H1 (cell line): Measurements from ENCODE around the gene ELFN1. TPM values are rescaled to one million over a fixed set of nuclear protein-coding genes. Genes with fewer than 3 reads are reported as not detected.

Source experiments
- CTCF ChIA-PET: fragments of 300-600 bp; sonication (Branson Sonifier 250); formaldehyde crosslinking; loops from one replicate; lab custom pipeline; 2021; ENCODE audit not compliant: partially characterized antibody; lab: Charles Lee
- POLR2A ChIA-PET: fragments of 300-600 bp; sonication (Branson Sonifier 250); formaldehyde crosslinking; loops from one replicate; lab custom pipeline; 2021; ENCODE audit warnings: inconsistent platforms; ENCODE audit not compliant: partially characterized antibody; lab: Charles Lee
- DNase-seq, 2 experiments: peaks; one replicate each; pipeline versions ENCODE4 v3.0.0 to v3.0.0-alpha.2; 2010 to 2022; ENCODE audit warnings: low spot score in 2 of 2, low read depth in 1 of 2, mixed read lengths in 1 of 2
- FAIRE-seq: peaks from 2 replicates; lab custom pipeline; 2011; peaks lifted over from hg19 to GRCh38; lab: Jason Lieb, UNC
- H2AFZ ChIP-seq: 2 replicates; pipeline ENCODE4 v1.8.1; 2012; ENCODE audit warnings: low read length, inconsistent platforms
- H2AK5ac ChIP-seq: 2 replicates; pipeline ENCODE4 v1.6.1; 2013; ENCODE audit warnings: low read depth, low read length
- H2BK120ac ChIP-seq: replicated peaks from 2 replicates; pipeline ENCODE3; 2013; ENCODE audit warnings: low read depth, low read length, inconsistent platforms
- H2BK12ac ChIP-seq: 2 replicates; pipeline ENCODE4 v1.6.1; 2013; ENCODE audit warnings: low read depth, low read length
- H2BK15ac ChIP-seq: 2 replicates; pipeline ENCODE4 v1.6.1; 2013; ENCODE audit warnings: low read length
- H2BK20ac ChIP-seq: 2 replicates; pipeline ENCODE4 v1.6.1; 2013; ENCODE audit warnings: low read length
- H2BK5ac ChIP-seq: 2 replicates; pipeline ENCODE4 v1.6.1; 2013; ENCODE audit warnings: low read depth, low read length
- H3K14ac ChIP-seq: 2 replicates; pipeline ENCODE4 v1.6.1; 2013; ENCODE audit warnings: inconsistent platforms; ENCODE audit not compliant: insufficient read length
- H3K18ac ChIP-seq: 2 replicates; pipeline ENCODE4 v1.6.1; 2013; ENCODE audit warnings: low read length; ENCODE audit errors: extremely low read depth
- H3K23ac ChIP-seq: 2 replicates; pipeline ENCODE4 v1.6.1; 2013; ENCODE audit warnings: inconsistent platforms; ENCODE audit not compliant: insufficient read length
- H3K23me2 ChIP-seq: 2 replicates; pipeline ENCODE4 v1.6.1; 2013; ENCODE audit warnings: low read depth, low read length
- H3K27ac ChIP-seq: 2 replicates; pipeline ENCODE4 v1.6.1; 2011; ENCODE audit warnings: low read depth, low read length, inconsistent platforms
- H3K27me3 ChIP-seq, 4 experiments: replicated peaks in 1 of 4; 1 replicate in 1 of 4; 2 replicates in 3 of 4; pipeline versions ENCODE4 v1.6.1 to v1.8.1; 2011 to 2013; ENCODE audit warnings: low read length in 3 of 4, mild to moderate bottlenecking in 3 of 4, inconsistent platforms in 2 of 4, mixed read lengths in 2 of 4, moderate library complexity in 1 of 4; ENCODE audit not compliant: control insufficient read depth in 3 of 4, insufficient read depth in 3 of 4; ENCODE audit errors: extremely low read depth in 1 of 4
- H3K36me3 ChIP-seq, 4 experiments: 2 replicates each; pipeline versions ENCODE4 v1.6.1 to v1.8.1; 2011 to 2013; ENCODE audit warnings: mild to moderate bottlenecking in 4 of 4, low read length in 3 of 4, moderate library complexity in 2 of 4, control low read depth in 1 of 4, inconsistent platforms in 1 of 4; ENCODE audit not compliant: insufficient read depth in 4 of 4, control insufficient read depth in 2 of 4
- H3K4ac ChIP-seq: replicated peaks from 2 replicates; pipeline ENCODE3; 2013; ENCODE audit warnings: low read length, low read depth, mixed read lengths, inconsistent platforms; ENCODE audit not compliant: insufficient read length
- H3K4me1 ChIP-seq, 4 experiments: replicated peaks in 1 of 4; 1 replicate in 1 of 4; 2 replicates in 3 of 4; pipeline versions ENCODE4 v1.6.1 to v1.8.1; 2011 to 2013; ENCODE audit warnings: low read length in 3 of 4, inconsistent platforms in 2 of 4, mixed read lengths in 1 of 4; ENCODE audit not compliant: insufficient read depth in 4 of 4, control insufficient read depth in 3 of 4
- H3K4me2 ChIP-seq, 2 experiments: 2 replicates each; pipeline versions ENCODE4 v1.6.1 to v1.8.1; 2011 to 2013; ENCODE audit warnings: low read depth in 2 of 2, low read length in 2 of 2, control low read depth in 1 of 2, inconsistent platforms in 1 of 2, mild to moderate bottlenecking in 1 of 2; ENCODE audit not compliant: insufficient read depth in 1 of 2
- H3K4me3 ChIP-seq, 4 experiments: fragments of 200-600, 300-600 bp in 1 of 4; sonication (generic), shearing (Covaris generic), sonication (Bioruptor Twin) in 1 of 4; 2 replicates each; pipeline versions ENCODE4 v1.5.1 to v1.8.1; 2011 to 2016; ENCODE audit warnings: low read length in 4 of 4, low read depth in 3 of 4, control low read depth in 2 of 4, inconsistent platforms in 2 of 4, mild to moderate bottlenecking in 2 of 4, mixed read lengths in 1 of 4, moderate library complexity in 1 of 4; ENCODE audit not compliant: insufficient read depth in 2 of 4; ENCODE audit errors: extremely low read depth in 1 of 4
- H3K56ac ChIP-seq: replicated peaks from 2 replicates; pipeline ENCODE3; 2013; ENCODE audit warnings: low read depth, mild to moderate bottlenecking, mixed read lengths, low read length, inconsistent platforms; ENCODE audit not compliant: insufficient read length
- H3K79me1 ChIP-seq: 2 replicates; pipeline ENCODE4 v1.6.1; 2013; ENCODE audit warnings: low read depth, low read length, control low read depth
- H3K79me2 ChIP-seq, 2 experiments: 2 replicates each; pipeline versions ENCODE4 v1.6.1 to v1.8.1; 2012 to 2013; ENCODE audit warnings: low read length in 2 of 2, mild to moderate bottlenecking in 2 of 2, inconsistent platforms in 1 of 2; ENCODE audit not compliant: insufficient read depth in 2 of 2, control insufficient read depth in 1 of 2
- H3K9ac ChIP-seq, 4 experiments: replicated peaks in 1 of 4; 1 replicate in 1 of 4; 2 replicates in 3 of 4; pipeline versions ENCODE4 v1.6.1 to v1.8.1; 2011 to 2013; ENCODE audit warnings: low read depth in 3 of 4, low read length in 3 of 4, control low read depth in 2 of 4, mild to moderate bottlenecking in 2 of 4, moderate library complexity in 2 of 4, inconsistent platforms in 1 of 4; ENCODE audit errors: extremely low read depth in 1 of 4
- H3K9me3 ChIP-seq, 2 experiments: 2 replicates each; pipeline versions ENCODE4 v1.6.1 to v1.8.1; 2012 to 2013; ENCODE audit warnings: mild to moderate bottlenecking in 2 of 2, moderate library complexity in 2 of 2, control low read depth in 1 of 2, inconsistent platforms in 1 of 2, low read depth in 1 of 2, low read length in 1 of 2, mixed read lengths in 1 of 2; ENCODE audit not compliant: insufficient read depth in 2 of 2
- H4K20me1 ChIP-seq, 2 experiments: replicated peaks in 1 of 2; 2 replicates each; pipeline versions ENCODE3 to v1.8.1; 2011 to 2013; ENCODE audit warnings: inconsistent platforms in 2 of 2, low read length in 2 of 2, mild to moderate bottlenecking in 1 of 2; ENCODE audit not compliant: insufficient read depth in 2 of 2, control insufficient read depth in 1 of 2
- H4K5ac ChIP-seq: 2 replicates; pipeline ENCODE4 v1.6.1; 2013; ENCODE audit warnings: low read length, low read depth, mixed read lengths, inconsistent platforms; ENCODE audit not compliant: insufficient read length
- H4K8ac ChIP-seq: 2 replicates; pipeline ENCODE4 v1.8.0; 2013; ENCODE audit warnings: mild to moderate bottlenecking, moderate library complexity, low read length, inconsistent platforms; ENCODE audit not compliant: insufficient read depth; ENCODE audit errors: extremely low read depth
- H4K91ac ChIP-seq: replicated peaks from 2 replicates; pipeline ENCODE3; 2013; ENCODE audit warnings: low read length, mixed read lengths, inconsistent platforms; ENCODE audit not compliant: insufficient read length
- CTCF ChIP-seq, 3 experiments: IDR thresholded peaks; 1 replicate in 2 of 3; 2 replicates in 1 of 3; pipeline versions ENCODE4 v1.5.1 to v1.6.1; 2011; ENCODE audit warnings: low read length in 3 of 3, mild to moderate bottlenecking in 3 of 3, inconsistent platforms in 2 of 3, low read depth in 1 of 3, moderate library complexity in 1 of 3; ENCODE audit not compliant: insufficient read depth in 1 of 3; ENCODE audit errors: control extremely low read depth in 1 of 3
- EGR1 ChIP-seq: IDR thresholded peaks from 2 replicates; pipeline ENCODE4 v1.6.1; 2011; ENCODE audit warnings: low read depth, low read length, borderline replicate concordance
- FOSL1 ChIP-seq: IDR thresholded peaks from 2 replicates; pipeline ENCODE4 v1.6.1; 2011; ENCODE audit warnings: mild to moderate bottlenecking, low read depth, low read length, moderate library complexity; ENCODE audit not compliant: insufficient read depth
- MAX ChIP-seq: IDR thresholded peaks from 2 replicates; pipeline ENCODE4 v1.6.1; 2012; ENCODE audit warnings: inconsistent platforms
- NANOG ChIP-seq: IDR thresholded peaks from 2 replicates; pipeline ENCODE4 v1.6.1; 2011; ENCODE audit warnings: low read length, low read depth, mild to moderate bottlenecking, inconsistent platforms; ENCODE audit not compliant: insufficient read depth, poor library complexity, severe bottlenecking
- PHF8 ChIP-seq: fragments of 200-600 bp; sonication (generic); conservative IDR thresholded peaks from 2 replicates; pipeline ENCODE4 v1.7.1; 2012; ENCODE audit warnings: low read depth, mild to moderate bottlenecking, inconsistent platforms, low read length, moderate library complexity
- RAD21 ChIP-seq, 2 experiments: IDR thresholded peaks in 1 of 2; conservative IDR thresholded peaks in 1 of 2; 2 replicates each; pipeline ENCODE4 v1.6.1; 2011; ENCODE audit warnings: low read depth in 2 of 2, low read length in 2 of 2, improper control_type of control experiment in 1 of 2, inconsistent platforms in 1 of 2, mild to moderate bottlenecking in 1 of 2, moderate library complexity in 1 of 2
- RXRA ChIP-seq: IDR thresholded peaks from 2 replicates; pipeline ENCODE4 v1.6.1; 2011; ENCODE audit warnings: low read depth, mild to moderate bottlenecking, low read length, moderate library complexity; ENCODE audit not compliant: insufficient read depth
- TAF7 ChIP-seq: optimal IDR thresholded peaks from 2 replicates; pipeline ENCODE3; 2011; ENCODE audit warnings: low read depth, mild to moderate bottlenecking, inconsistent platforms, low read length, moderate library complexity, borderline replicate concordance
- WGBS, 2 experiments: shearing (Covaris generic) in 1 of 2; methylation state at CpG; one replicate each; pipeline versions ENCODE4 v1.1.6 to v1.1.7; 2013 to 2015; ENCODE audit warnings: low lambda C conversion rate in 2 of 2, mixed read lengths in 2 of 2, inconsistent platforms in 1 of 2, low coverage in 1 of 2, missing lambda C conversion rate in 1 of 2; ENCODE audit not compliant: insufficient replicate concordance in 2 of 2, insufficient coverage in 1 of 2, insufficient read length in 1 of 2; ENCODE audit errors: extremely low coverage in 1 of 2, missing lambda C conversion rate in 1 of 2; 5-methylcytosine and 5-hydroxymethylcytosine counted together
- polyA plus RNA-seq, 7 experiments: library from polyadenylated mRNA; depleted of rRNA in 3 of 7; stranded (reverse) in 5 of 7; unstranded in 2 of 7; fragments of >200 nt in 5 of 7; fragments of 200-250 nt in 2 of 7; gene quantifications; 1 replicate in 5 of 7; 2 replicates in 1 of 7; 4 replicates in 1 of 7; pipeline versions ENCODE4 v1.2.1 to v1.2.3, GENCODE V29; 2011 to 2013; ENCODE audit warnings: missing spikeins in 2 of 7, mixed read lengths in 2 of 7
- total RNA-seq: library from RNA; stranded (reverse); fragmentation: NEBNext Ultra II Directional; extraction: Animal tissue kit (Norgen Biotek cat#: 25700); gene quantifications from 2 replicates; pipeline ENCODE4 v1.2.1, GENCODE V29; 2021

ELFN1 gene
- total and polyA plus RNA-seq, 2 of the 8 experiments (the other 6 are each of a cell fraction or from before 2014, with no cell fraction given) = 2.0 to 4.5 TPM

- Histone ChIP-seq H4K91ac (peak overlapping the region; percentile 40), H3K23ac (no peak overlapping the region), H3K4me1 (peaks cover 0 to 3% (median 0%) of the 10 kb centered on the region in 4 experiments; a peak in 2 of 7 replicates), H3K9me3 (no peaks in the 10 kb centered on the region), H3K4me3 (no peak overlapping the region), H3K9ac (no peak overlapping the region), H3K18ac (no peak overlapping the region), H3K14ac (no peak overlapping the region), H2AFZ (no peak overlapping the region), H3K79me2 (no peaks in the 10 kb centered on the region), H2AK5ac (no peak overlapping the region), H4K8ac (0 out of 2 replicates have a peak overlapping the region, but pooled peaks have one; percentile 20), H2BK5ac (no peak overlapping the region), H3K23me2 (no peaks in the 10 kb centered on the region; the same call in 1 of the 2 replicates), H3K4ac (no peak overlapping the region), H3K27me3 (peaks cover 0 to 2% (median 0%) of the 10 kb centered on the region in 4 experiments; a peak in 2 of 7 replicates), H2BK120ac (no peak overlapping the region), H3K27ac (no peak overlapping the region), H3K79me1 (no peaks in the 10 kb centered on the region), H3K56ac (no peak overlapping the region), H3K4me2 (no peak overlapping the region), H2BK12ac (no peak overlapping the region), H2BK20ac (no peak overlapping the region; the same call in 1 of the 2 replicates), H4K20me1 (peaks cover 0 to 4% of the 10 kb centered on the region in 2 experiments), H3K36me3 (no peaks in the 10 kb centered on the region), H4K5ac (no peak overlapping the region), H2BK15ac (no peak overlapping the region)
- WGBS, 2 experiments = 82% methylated on average over 12 of the region's 13 CpGs; no CpG with 5 or more reads in 1 of the 2 experiments
- no peak for FAIRE-seq
- CTCF ChIA-PET = interaction anchor here (0.7 to 4.3 kb wide), 5 partner anchors 11 to 218 kb away, joined by 3 to 31 read pairs (median 5); no protein-coding TSS in a partner anchor
- peak in 1 of 2 experiments; percentile 46 for DNase-seq
- POLR2A ChIA-PET = interaction anchor here (0.6 kb wide), 1 partner anchor 13 kb away, joined by 3 read pairs; no protein-coding TSS in a partner anchor
- TF ChIP-seq PHF8 (no peak), TAF7 (no peak), RXRA (no peak), CTCF (IDR thresholded peaks at IDR 0.05; ENCODE audit: control extremely low read depth in 1 of 3, insufficient read depth in 1 of 3, low read depth in 1 of 3, low read length in 3 of 3) (no peak), EGR1 (no peak), NANOG (no peak), MAX (no peak), FOSL1 (no peak), RAD21 (IDR thresholded peaks at IDR 0.05 in 1 of 2, conservative IDR thresholded peaks at IDR 0.05 in 1 of 2; ENCODE audit: low read depth in 2 of 2, low read length in 2 of 2) (no peak)
These were observed 19.0 kb upstream of the ELFN1 start for GRCh38 chr7:1651031-1651446.
